ENCODE data around the gene TNFAIP8.

The TNFAIP8 gene

GRCh38 chr5:119319890-119320289 is 35.9 kb upstream of the TNFAIP8 start:
- no peak overlapping the region for H2AFZ ChIP-seq (ENCODE audit: low read depth, low read length)
- no peaks in the 10 kb centered on the region for H4K20me1 ChIP-seq (ENCODE audit: insufficient read depth, low read length)
- H3K4me1 ChIP-seq (ENCODE audit: low read length), result peaks cover 24% of the 10 kb centered on the region
- H3K4me3 ChIP-seq (ENCODE audit: low read length), result no peak overlapping the region
- no peak overlapping the region for H3K27ac ChIP-seq (ENCODE audit: low read length)
- H3K79me2 ChIP-seq (ENCODE audit: low read length), result no peaks in the 10 kb centered on the region
- no peak overlapping the region for H3K4me2 ChIP-seq (ENCODE audit: low read length)
- TF ChIP-seq CTCF (IDR thresholded peaks at IDR 0.05; ENCODE audit: low read depth, low read length) (no peak), EZH2phosphoT487 (IDR thresholded peaks at IDR 0.05; ENCODE audit: low read depth) (no peak)
- H3K9me3 ChIP-seq (ENCODE audit: insufficient read depth, low read length), result no peaks in the 10 kb centered on the region
- no peaks in the 10 kb centered on the region for H3K27me3 ChIP-seq (ENCODE audit: low read depth, low read length)
- no peaks in the 10 kb centered on the region for H3K36me3 ChIP-seq (replicated peaks; ENCODE audit: low read depth, low read length)
- no peak overlapping the region for H3K9ac ChIP-seq (ENCODE audit: low read length)

- no peak overlapping the region for H3K4me3 ChIP-seq (ENCODE audit: low read length)
- H3K4me1 ChIP-seq (ENCODE audit: low read length), result peaks cover 12% of the 10 kb centered on the region
- H2AFZ ChIP-seq (ENCODE audit: low read depth, low read length), result no peak overlapping the region
- H3K9me3 ChIP-seq (ENCODE audit: insufficient read depth, low read length), result no peaks in the 10 kb centered on the region
- H3K36me3 ChIP-seq (replicated peaks; ENCODE audit: low read depth, low read length), result no peaks in the 10 kb centered on the region
- H4K20me1 ChIP-seq (ENCODE audit: insufficient read depth, low read length), result 0 out of 2 replicates have a peak, but pooled peaks cover 4% of the 10 kb centered on the region
- H3K4me2 ChIP-seq (ENCODE audit: low read length), result no peak overlapping the region
- no peak overlapping the region for H3K9ac ChIP-seq (ENCODE audit: low read length)
- no peak overlapping the region for H3K27ac ChIP-seq (ENCODE audit: low read length)
- no peaks in the 10 kb centered on the region for H3K27me3 ChIP-seq (ENCODE audit: low read depth, low read length)
- 0 out of 2 replicates have a peak, but pooled peaks cover 7% of the 10 kb centered on the region for H3K79me2 ChIP-seq (ENCODE audit: low read length)
- TF ChIP-seq CTCF (IDR thresholded peaks at IDR 0.05; ENCODE audit: low read depth, low read length) (no peak), EZH2phosphoT487 (IDR thresholded peaks at IDR 0.05; ENCODE audit: low read depth) (no peak)
Observed at GRCh38 chr5:119321569-119322311, 34.1 kb upstream of the TNFAIP8 start.

- TF ChIP-seq EZH2phosphoT487 (IDR thresholded peaks at IDR 0.05; ENCODE audit: low read depth) (no peak), CTCF (IDR thresholded peaks at IDR 0.05; ENCODE audit: low read depth, low read length) (no peak)
- 0 out of 2 replicates have a peak, but pooled peaks cover 7% of the 10 kb centered on the region for H3K79me2 ChIP-seq (ENCODE audit: low read length)
- H3K4me1 ChIP-seq (ENCODE audit: low read length), result peaks cover 12% of the 10 kb centered on the region
- H3K9me3 ChIP-seq (ENCODE audit: insufficient read depth, low read length), result no peaks in the 10 kb centered on the region
- H3K36me3 ChIP-seq (replicated peaks; ENCODE audit: low read depth, low read length), result no peaks in the 10 kb centered on the region
- no peak overlapping the region for H3K4me2 ChIP-seq (ENCODE audit: low read length)
- H3K4me3 ChIP-seq (ENCODE audit: low read length), result no peak overlapping the region
- H4K20me1 ChIP-seq (ENCODE audit: insufficient read depth, low read length), result 0 out of 2 replicates have a peak, but pooled peaks cover 4% of the 10 kb centered on the region
- no peak overlapping the region for H3K9ac ChIP-seq (ENCODE audit: low read length)
- H3K27me3 ChIP-seq (ENCODE audit: low read depth, low read length), result no peaks in the 10 kb centered on the region
- H2AFZ ChIP-seq (ENCODE audit: low read depth, low read length), result no peak overlapping the region
- no peak overlapping the region for H3K27ac ChIP-seq (ENCODE audit: low read length)
Observed at GRCh38 chr5:119322312-119322947, 33.4 kb upstream of the TNFAIP8 start.

GRCh38 chr5:119322948-119323537 is 32.8 kb upstream of the TNFAIP8 start:
- no peaks in the 10 kb centered on the region for H3K36me3 ChIP-seq (replicated peaks; ENCODE audit: low read depth, low read length)
- H3K4me1 ChIP-seq (ENCODE audit: low read length), result peaks cover 11% of the 10 kb centered on the region
- H3K4me3 ChIP-seq (ENCODE audit: low read length), result no peak overlapping the region
- no peaks in the 10 kb centered on the region for H3K27me3 ChIP-seq (ENCODE audit: low read depth, low read length)
- 0 out of 2 replicates have a peak, but pooled peaks cover 7% of the 10 kb centered on the region for H3K79me2 ChIP-seq (ENCODE audit: low read length)
- H3K4me2 ChIP-seq (ENCODE audit: low read length), result no peak overlapping the region
- H3K27ac ChIP-seq (ENCODE audit: low read length), result no peak overlapping the region
- H4K20me1 ChIP-seq (ENCODE audit: insufficient read depth, low read length), result 0 out of 2 replicates have a peak, but pooled peaks cover 4% of the 10 kb centered on the region
- no peak overlapping the region for H3K9ac ChIP-seq (ENCODE audit: low read length)
- TF ChIP-seq CTCF (IDR thresholded peaks at IDR 0.05; ENCODE audit: low read depth, low read length) (no peak), EZH2phosphoT487 (IDR thresholded peaks at IDR 0.05; ENCODE audit: low read depth) (no peak)
- no peak overlapping the region for H2AFZ ChIP-seq (ENCODE audit: low read depth, low read length)
- H3K9me3 ChIP-seq (ENCODE audit: insufficient read depth, low read length), result no peaks in the 10 kb centered on the region

Measured in OCI-LY3 (cell line).